Measurements from ENCODE around the gene PBX3. TPM values are rescaled to one million over a fixed set of nuclear protein-coding genes. Genes with fewer than 3 reads are reported as not detected.

PBX3 gene
- total RNA-seq, 1 experiment from 2014 or later: 27.2 TPM

GRCh38 chr9:125994066-125994943 lies 247.1 kb downstream of the PBX3 start:
- DNase-seq (ENCODE audit: low spot score): no peak

GRCh38 chr9:125995006-125995405 lies 247.8 kb downstream of the PBX3 start:
- no peak for DNase-seq (ENCODE audit: low spot score)

- DNase-seq (ENCODE audit: low spot score): no peak
Measured at GRCh38 chr9:125995706-125996105, 248.5 kb downstream of the PBX3 start.

- no peak for DNase-seq (ENCODE audit: low spot score)
Measured at GRCh38 chr9:125996791-125997190, 249.6 kb downstream of the PBX3 start.

- no peak for DNase-seq (ENCODE audit: low spot score)
Measured at GRCh38 chr9:125997196-125997823, 250.1 kb downstream of the PBX3 start.

- no peak for DNase-seq (ENCODE audit: low spot score)
Measured at GRCh38 chr9:125998837-125999503, 251.8 kb downstream of the PBX3 start.

- no peak for DNase-seq (ENCODE audit: low spot score)
Measured at GRCh38 chr9:125999504-125999881, 252.3 kb downstream of the PBX3 start.

- no peak for DNase-seq (ENCODE audit: low spot score)
Measured at GRCh38 chr9:126000256-126000655, 253.1 kb downstream of the PBX3 start.

GRCh38 chr9:126000731-126001580 lies 253.8 kb downstream of the PBX3 start:
- DNase-seq (ENCODE audit: low spot score): no peak

GRCh38 chr9:126001581-126002225 lies 254.5 kb downstream of the PBX3 start:
- DNase-seq (ENCODE audit: low spot score): no peak

- no peak for DNase-seq (ENCODE audit: low spot score)
Measured at GRCh38 chr9:126002476-126003350, 255.5 kb downstream of the PBX3 start.

- no peak for DNase-seq (ENCODE audit: low spot score)
Measured at GRCh38 chr9:126009047-126009446, 261.9 kb downstream of the PBX3 start.

GRCh38 chr9:126014726-126015125 lies 267.6 kb downstream of the PBX3 start:
- DNase-seq (ENCODE audit: low spot score): no peak

GRCh38 chr9:126015424-126015823 lies 268.3 kb downstream of the PBX3 start:
- DNase-seq (ENCODE audit: low spot score): no peak

- DNase-seq (ENCODE audit: low spot score): no peak
Measured at GRCh38 chr9:126016579-126017290, 269.6 kb downstream of the PBX3 start.

Measured in HT-29 (cell line).